Kidney tubule cell (primary cell): ENCODE measurements around the gene LDLRAD3.

Experiments
- DNase-seq: peaks from one replicate; pipeline ENCODE4 v3.0.0-alpha.2; 2018; ENCODE audit warnings: low spot score

LDLRAD3 gene

GRCh38 chr11:36240173-36240572, 296.3 kb downstream of the LDLRAD3 start:
- no peak for DNase-seq

GRCh38 chr11:36240801-36241200, 296.9 kb downstream of the LDLRAD3 start:
- no peak for DNase-seq

GRCh38 chr11:36241497-36241896, 297.6 kb downstream of the LDLRAD3 start:
- no peak for DNase-seq

DNA sequence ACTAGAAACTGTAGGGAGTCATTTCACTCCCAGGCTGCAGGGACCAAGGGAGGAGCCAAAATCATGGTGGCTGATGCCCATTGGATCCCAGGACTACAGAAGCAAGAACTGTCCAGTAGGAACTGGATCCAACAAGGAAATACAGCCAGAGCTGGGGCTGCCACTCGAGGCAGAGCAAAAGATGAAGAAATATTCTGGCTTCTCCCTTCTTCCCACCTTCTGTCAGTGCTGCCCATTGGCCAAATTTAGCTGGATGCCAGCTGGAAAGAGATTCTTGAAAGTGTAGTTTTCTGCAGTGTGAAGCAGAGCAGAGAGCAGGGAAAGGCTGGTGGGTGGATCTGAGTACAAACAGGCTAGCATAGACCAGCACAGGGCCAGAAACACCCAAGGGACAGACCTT, 299.8 kb downstream of the LDLRAD3 start:
- DNase-seq = no peak

DNA sequence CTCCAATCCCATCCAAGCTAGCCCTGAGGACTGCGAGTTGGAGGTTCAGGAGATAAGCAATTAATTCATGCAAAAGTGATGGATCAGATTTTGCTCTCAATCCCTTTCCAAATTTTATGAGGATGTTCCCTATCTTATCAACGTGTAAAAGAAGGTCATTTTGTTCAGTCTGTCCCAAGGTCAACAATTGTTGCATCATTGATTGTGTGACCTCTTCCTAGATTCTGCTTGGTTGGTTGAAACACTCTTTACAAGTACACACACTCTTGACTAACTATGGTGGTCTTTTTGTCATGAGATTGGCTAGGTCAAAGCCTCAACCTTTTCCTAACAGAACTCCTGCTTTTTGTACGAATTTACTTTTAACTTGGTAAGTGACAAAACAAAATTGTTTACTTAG, 303.6 kb downstream of the LDLRAD3 start:
- no peak for DNase-seq

GRCh38 chr11:36248436-36248835, 304.6 kb downstream of the LDLRAD3 start:
- no peak for DNase-seq

DNA sequence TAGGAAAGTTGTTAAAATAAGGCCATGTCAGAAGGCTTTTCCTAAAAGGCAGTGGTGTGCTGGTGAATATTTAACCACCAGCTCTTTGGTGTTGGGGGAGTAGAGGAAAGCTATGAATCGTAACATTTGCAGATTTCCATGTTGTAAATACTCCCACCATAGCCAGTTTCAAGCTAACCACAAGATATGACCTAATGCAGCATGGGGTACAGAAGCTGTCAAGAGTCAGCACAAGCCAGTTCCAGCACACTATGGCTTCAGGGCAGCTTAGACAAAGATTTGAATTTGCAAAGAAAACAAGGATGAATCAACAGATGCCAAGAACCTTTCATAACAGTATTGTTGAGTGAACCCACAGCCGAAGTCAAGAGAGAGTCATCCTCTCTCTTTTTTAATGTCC, 305.4 kb downstream of the LDLRAD3 start:
- peak; percentile 92 for DNase-seq

DNA sequence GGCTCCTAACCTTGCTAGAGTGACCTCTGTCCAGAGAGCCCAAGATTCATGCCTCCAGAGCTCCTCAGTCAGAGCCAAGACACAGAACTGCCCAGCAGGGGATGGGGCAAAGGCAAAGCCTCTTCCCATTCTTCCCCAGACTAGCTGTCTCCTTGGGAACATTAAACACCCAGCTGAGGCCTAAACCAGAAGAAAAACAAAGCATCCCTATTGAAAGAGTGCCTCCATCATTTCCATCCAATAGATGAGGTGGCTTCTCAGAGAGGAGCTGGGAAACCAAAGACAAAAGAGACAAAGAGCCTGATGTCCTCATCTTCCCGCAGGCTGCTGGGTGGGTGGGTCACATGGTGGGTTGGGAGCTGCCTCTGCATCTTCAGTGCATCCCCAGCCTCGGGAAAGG, 308.0 kb downstream of the LDLRAD3 start:
- no peak for DNase-seq

- no peak for DNase-seq
These were observed 309.4 kb downstream of the LDLRAD3 start for GRCh38 chr11:36253238-36253637.

GRCh38 chr11:36254713-36255112, 310.9 kb downstream of the LDLRAD3 start:
- DNase-seq = no peak

DNA sequence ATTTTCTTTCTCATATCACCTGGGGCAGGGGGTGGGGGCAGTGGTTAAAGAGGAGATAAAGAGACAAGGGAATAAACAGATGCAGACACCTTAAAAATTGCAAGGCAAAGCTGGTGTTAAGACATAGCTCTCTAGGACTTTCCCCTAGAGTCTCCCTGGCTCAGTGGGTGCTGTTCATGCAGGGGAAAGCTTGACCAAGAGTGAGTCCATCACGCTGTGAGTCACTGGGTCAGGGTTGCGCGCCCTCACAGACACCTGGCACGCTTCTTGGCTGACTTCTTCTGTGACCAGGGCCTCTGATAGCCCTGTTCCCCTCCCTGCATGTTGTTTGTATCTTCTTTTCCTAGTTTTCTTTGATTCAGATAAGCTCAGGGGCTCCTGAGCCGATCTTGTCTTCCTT, 313.5 kb downstream of the LDLRAD3 start:
- DNase-seq = peak; percentile 81

DNA sequence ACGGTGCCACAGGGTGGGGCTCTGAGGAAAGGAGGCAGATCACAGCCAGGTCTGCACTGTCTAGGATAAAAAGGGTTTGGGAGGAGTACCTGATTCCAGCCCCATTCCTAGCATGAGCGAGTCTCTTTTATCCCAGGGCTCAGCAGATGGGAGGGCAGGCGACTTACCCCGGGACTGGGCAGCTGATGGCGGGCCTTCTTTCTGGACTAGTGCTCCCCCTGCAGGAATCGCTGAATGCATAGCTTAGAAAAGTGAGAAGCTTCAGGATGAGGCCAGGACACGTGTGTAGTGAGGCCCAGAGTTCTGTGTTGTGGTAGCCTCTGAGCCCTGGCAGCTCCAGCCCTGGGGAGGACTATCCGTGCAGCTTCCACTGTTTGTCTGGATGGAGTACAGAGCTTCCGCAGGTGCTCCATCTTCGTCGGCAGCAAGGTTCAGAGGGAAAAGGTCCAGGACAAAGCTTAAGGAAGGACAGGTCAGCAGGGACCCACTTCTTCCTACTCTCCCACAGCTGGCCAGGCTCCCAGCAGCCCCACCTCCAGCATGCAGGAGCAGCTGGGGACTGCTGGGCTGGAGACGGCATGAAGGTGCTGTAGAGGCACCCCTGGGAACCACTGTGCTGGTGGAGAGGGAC, 315.0 kb downstream of the LDLRAD3 start:
- peak; percentile 73 for DNase-seq

- no peak for DNase-seq
These were observed 317.2 kb downstream of the LDLRAD3 start for GRCh38 chr11:36261094-36261493.

DNA sequence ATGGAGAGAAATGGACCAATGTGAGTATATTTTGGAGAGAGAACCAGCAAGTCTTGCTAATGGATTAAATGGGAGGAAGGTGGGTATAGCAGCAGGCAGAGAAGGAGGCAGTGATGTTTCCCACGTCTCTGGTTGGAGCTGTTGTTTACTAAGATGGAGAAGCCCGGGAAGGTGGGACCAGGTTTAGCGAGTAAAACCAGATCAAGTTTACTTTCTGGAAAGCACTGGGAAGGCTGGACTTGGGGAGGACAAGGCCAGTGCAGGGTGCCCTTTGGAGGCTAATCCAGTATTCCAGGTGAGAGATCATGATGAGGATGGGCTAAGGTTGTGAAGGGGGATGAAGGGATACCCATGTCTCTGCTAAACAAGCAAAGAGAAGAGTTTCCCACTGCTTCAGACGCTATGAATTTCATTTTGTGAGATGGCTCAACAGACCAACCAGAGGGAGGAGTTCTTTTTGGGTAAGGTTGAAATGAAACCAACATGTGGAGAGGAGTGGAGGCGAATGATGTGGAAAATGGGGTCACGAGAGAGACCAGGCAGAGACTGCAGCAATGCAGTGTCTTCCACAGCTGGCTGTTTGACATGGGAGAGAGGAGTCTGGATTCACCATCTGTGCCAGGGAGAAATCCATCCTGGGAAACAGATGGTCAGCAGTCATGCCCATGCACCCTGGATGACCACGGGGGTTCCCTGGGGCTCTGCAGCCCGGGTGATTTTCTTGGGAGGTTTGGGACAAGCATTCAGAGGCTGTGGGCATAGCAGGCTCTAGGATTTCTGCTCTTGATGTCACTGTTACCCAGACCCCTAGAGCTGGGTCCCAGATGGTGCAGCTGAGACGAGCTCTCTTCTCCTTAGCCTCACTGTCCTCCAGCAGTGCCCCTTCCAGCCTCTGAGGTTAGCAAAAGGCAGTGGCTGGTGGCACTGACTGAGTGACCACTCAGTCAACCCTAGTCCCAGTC, 320.4 kb downstream of the LDLRAD3 start:
- DNase-seq = no peak

- DNase-seq = no peak
These were observed 321.1 kb downstream of the LDLRAD3 start for GRCh38 chr11:36264973-36265344.

- DNase-seq = peak; percentile 67
These were observed 322.1 kb downstream of the LDLRAD3 start for GRCh38 chr11:36265793-36266628.

- DNase-seq = no peak
These were observed 322.9 kb downstream of the LDLRAD3 start for GRCh38 chr11:36266767-36267166.

GRCh38 chr11:36268337-36268985, 324.6 kb downstream of the LDLRAD3 start:
- no peak for DNase-seq

DNA sequence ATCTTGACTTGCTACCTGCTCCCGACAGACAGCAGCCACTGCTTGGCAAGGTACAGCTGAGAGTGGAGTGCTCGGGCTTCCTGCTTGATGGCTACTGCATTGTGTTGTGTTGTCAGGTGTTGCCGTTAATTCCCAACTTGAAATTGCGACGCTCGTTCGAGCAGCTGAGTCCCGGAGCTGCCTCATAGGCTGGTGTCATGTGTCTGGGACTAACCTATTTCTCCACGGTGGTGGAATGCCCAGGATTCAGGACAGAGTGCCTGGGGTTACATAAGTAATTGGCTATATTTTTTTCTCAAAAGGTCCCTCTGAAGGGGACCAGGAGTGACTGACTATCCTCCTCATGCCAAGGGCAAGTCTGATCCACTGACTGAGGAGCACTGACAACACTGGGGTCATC, 326.8 kb downstream of the LDLRAD3 start:
- no peak for DNase-seq

DNA sequence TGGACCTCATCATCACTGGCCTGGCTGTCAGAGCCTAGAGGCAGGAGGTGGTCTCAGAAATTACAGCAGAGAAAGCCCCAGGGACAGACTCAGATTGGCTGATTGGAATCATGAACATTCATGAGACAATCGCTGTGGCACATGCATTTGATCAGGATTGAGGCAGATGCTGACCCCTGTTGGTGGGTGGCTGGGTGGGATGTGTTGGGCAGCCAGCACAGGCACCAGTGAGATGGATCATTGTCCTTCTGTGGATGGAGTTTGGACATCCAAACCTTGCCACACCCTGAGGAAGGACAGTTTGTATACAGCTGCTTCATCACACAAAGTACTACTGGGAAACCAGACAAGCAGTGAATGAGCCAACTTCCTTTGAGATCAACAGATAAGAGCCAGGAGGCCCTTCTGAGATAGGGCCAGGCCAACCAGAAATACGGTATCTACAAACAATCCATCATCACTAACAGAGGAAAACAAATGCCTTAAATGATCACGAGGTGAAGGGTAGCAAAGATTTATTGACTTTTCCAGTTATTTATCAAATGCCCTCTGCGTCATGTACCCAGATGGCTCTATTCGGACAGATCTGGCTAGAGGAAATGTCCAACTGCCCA, 328.0 kb downstream of the LDLRAD3 start:
- DNase-seq = no peak

GRCh38 chr11:36273110-36273509, 329.2 kb downstream of the LDLRAD3 start:
- no peak for DNase-seq

GRCh38 chr11:36274414-36274813, 330.6 kb downstream of the LDLRAD3 start:
- no peak for DNase-seq
